NCI-H146 treated with DMSO at 0.1 percent for 48 hours (cell line): ENCODE data around the gene CENPX.

Experiments used
- DNase-seq: peaks from one replicate; lab custom pipeline; 2025; ENCODE audit not compliant: unreplicated experiment; lab: John Stamatoyannopoulos, UW

Gene CENPX

DNA sequence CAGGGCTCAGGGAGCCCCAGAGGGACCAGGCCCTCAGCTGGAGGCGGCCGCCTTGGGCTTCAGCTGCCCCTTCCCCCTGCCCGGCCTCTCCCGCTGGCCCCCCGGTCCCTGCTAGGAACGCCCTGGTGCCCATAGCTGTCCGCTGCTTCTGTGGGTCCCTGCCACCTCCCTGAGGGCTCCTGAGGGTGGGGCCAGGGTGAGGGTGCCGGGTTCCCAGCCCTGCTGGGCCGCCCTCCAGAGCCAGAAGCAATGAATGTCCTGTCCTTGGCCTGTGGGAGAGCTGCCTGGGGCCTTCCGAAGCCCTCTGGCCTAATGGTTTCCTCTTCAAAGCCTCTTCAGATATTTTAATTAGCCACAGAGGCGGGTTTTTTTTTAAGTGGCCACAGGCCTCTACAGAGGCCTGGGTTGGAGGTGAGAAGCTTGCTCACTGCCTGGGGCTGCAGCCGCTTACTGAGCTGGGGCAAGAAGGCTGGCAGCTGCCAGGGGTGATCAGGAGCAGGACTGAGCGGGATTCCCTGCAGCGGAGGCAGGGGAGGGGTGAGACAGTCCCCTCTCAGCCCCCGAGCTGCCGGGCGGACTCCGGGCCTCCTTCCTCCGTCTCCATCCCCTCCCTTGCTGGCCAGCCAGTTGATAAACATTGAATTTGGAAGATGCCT, 9.9 kb downstream of the CENPX start:
- no peak for DNase-seq

DNA sequence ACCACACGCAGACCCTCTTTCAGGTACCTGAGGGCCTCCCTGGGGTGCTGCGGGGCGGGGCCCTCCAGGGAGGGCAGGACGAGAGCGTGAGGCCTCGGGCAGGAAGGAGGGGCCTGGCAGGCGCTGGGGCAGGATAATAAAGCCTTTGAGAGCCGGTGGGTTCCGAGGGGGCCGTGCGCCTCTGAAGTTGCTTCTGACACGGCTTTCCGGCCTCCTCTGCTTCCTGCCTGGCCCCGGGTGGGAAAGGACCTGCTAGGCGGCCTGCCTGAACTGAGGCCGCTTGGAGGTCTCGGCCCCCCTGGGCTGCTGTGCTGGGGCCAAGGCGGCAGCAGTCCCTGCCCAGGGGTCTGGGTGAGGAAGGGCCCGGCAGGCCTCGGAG, 10.4 kb downstream of the CENPX start:
- no peak for DNase-seq

DNA sequence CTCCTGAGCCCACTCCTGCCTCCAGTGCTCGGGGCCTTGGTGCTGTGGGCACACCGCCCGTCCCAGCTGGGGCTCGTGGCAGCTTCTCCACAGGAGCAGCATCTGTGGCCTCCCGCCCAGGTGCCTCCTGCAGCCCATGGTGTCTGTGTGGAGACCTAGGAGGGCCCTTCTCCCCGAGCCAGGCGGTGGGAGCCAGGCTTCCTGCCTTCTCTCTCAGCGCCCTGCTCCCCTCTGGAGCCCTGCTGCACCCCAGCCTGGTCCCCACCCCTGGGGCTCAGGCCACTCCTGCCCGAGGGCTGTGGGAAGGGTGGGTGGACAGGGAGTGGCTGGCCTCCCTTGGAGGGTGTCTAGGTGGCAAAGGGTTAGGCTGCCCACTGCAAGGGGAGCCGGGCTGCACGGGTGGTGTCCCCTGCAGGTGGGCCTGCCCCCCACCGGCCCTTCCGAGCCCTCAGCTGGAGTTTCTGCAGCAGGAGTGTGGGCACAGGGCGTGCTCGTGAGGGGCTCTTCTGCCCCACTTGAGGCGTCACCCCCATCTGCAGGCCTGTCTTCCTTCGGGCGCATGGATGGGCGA, 11.0 kb downstream of the CENPX start:
- DNase-seq, result no peak

DNA sequence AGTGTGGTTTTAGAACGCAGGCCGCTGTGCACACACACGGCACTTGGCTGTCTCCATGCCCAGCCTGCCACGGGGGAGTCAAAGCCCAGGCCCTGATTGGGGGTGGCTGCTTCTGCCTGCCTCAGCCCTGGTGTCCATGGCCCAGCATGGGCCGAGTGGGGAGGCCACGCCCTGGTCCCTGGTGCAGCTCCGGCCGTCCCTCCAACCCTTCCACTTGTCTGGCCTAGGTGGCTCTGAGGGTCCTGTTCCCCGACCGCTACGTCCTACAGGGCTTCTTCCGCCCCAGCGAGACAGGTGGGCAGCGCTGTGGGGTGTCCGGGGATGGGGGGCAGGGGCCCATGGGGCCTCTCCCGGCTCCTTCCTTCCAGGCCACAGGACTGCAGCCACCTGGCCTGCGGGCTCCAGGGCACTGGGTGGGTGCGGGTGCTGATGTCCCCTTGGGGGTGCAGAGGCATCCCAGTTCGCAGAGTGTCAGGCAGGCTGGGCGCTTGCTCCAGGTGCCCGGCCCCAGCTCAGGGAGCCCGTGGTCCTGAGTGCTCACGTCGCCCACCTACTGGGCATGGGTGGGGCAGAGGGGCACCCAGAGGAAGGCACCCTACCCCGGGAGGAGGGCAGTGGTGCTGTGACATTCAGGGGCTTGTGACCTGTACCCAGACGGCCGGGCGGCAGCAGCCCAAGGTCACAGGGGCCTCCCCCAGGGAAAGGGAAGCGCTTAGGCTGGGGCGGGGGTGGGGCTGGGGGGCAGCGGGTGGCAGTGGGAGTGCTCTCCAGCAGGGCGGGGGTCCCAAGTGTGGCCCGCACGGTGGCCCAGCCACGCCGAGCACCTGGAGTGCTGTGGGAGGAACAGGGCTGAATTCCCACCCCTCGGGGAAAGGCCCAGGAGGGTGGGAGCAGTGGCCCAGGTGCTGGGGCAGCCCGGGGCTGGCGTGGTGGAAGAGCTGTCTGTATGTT, 11.8 kb downstream of the CENPX start:
- DNase-seq, result no peak

DNA sequence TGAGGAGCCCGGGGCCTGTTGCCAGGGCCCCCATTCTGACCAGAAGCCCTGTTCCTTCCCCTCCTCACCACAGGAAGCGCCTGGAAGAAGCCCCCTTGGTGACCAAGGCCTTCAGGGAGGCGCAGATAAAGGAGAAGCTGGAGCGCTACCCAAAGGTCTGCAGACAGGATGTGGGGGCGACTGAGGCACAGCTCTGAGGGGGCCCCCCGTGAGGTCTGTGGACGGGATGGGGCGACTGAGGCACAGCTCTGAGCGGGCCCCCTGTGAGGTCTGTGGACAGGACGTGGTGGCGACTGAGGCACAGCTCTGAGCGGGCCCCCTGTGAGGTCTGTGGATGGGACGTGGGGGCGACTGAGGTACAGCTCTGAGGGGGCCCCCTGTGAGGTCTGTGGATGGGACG, 13.3 kb downstream of the CENPX start:
- no peak for DNase-seq

DNA sequence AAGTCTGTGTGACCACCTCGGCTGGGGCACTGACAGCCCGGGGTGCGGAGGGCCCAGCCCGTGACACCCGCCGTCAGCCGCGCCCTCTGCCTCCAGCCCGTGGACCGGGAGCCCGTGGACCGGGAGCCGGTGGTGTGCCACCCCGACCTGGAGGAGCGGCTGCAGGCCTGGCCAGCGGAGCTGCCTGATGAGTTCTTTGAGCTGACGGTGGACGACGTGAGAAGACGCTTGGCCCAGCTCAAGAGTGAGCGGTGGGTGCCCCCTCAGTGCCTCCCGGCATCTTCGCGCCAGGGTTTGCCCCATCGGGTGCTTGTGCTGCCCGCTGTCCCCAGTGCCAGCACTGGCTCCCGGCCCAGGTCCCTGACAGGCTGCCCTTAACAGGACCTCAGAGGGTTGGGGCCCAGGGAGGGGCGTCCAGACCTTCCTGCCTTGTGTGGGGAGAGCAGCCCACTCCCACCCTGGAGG, 13.7 kb downstream of the CENPX start:
- no peak for DNase-seq

DNA sequence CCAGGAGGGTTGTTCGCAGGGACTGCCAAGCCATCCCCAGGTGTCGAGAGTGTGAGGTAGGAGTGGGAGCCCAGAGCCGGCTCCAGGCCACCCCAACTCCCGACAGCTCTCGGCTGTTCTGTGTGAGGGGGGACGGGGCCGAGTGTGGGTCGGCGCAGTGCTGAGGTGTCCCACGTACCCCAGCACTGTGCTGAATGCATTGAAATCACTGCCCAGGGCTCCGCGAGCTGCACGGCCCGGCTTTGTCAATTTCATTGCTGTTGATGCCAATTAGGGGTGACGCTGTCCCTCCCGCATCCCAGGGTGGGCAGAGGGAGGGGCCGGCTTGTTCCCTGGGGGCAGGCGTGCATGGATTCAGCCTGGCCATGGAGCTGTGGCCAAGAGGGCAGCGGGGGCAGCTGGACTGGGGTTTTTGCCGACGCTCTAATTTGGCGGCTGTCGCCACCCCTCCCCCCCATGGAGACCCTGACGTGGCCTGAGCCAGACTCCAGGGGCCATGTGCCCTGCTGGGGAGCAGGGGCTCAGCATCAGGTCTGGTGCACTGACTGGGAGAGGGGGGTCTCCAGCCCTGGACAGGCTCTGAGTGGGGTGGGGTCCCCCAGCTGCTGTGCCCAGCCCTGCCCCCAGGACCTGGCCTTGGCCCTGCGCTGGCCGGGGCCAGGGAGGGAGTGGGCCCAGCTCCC, 14.3 kb downstream of the CENPX start:
- DNase-seq, result no peak

DNA sequence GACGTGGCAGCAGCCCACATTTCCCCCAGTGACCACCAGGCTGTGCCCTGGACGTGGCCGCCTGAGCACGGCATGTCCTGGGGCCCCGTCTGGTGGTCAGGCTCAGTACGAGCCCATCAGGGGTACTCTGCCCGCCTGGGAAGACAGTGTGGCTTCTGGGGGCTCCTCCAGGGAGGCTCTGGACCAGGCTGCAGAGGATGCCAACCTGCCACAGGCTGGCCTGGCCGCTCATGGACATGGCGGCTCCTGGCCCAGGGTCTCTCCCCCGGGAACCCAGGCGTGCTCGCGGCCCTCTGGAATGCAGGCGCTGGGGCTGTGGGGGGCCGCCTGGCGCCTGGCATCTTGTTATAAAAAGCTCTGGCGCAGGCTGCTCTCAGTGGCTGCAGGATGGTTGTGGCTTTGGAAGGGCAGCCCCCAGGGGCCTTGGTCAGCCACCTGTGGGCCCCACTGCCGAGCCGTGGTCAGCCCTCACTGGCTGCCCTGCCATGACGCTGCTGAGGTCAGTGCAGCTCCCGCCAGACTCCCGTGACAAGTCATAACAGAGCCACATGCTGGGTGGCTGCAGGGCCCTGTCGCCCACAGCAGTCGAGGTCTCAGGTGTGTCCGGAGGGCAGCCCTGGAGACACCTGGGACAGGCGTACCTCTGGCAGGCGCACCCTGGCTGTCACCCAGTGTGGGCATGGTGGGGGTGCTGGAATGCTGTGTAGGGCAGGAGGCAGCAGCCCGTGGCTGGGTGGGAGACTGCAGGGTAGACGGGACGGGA, 15.0 kb downstream of the CENPX start:
- DNase-seq, result no peak

DNA sequence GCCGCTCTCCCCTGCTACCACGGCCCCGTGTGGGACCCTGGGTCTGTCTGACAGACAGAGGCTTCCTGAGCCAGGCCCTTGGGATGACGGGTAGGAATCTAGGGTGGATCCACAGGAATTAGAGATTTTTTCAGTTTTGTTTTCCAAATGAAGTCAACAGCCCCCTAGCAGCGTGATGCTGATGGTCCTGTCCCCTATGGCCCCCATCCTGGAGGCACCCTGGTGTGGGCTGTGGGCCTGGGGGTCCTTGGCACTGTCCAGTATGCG, 15.5 kb downstream of the CENPX start:
- no peak for DNase-seq

DNA sequence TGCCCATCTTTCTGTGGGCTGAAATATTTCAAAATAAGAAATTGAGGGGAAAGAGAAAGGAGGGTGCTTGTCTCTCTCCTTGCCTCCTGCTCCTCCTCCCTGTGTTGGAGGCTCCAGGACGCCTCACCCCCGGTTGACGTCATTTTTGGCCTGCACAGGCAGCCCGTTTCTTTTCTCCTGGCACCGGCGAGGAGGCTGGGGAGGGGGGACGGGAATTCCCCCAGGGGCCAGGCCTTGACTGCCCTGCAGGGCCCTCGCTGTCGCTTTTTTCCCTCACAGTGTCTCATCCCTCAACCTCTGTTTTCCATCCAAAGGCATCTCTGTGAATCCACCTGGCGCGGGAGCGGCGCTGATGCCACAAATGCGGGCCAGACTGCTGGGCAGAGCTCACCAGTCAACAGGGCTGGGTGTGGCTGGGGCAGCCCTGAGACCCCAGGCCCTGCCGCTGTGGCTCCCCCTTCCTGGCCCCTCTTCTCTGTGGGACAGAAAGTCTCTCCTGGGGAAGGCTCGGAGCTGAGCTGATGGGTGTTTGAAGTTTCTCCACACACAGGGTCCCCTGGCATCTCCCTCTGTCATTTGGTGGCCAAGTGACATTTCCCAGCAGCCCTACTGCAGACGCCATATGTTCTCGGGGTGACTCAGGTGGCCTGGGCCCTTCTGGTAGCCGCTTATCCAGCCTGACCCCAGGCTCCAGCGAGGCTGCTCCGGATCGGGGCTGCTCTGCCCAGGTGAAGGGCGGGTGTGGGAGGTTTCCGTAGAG, 16.0 kb downstream of the CENPX start:
- DNase-seq, result no peak

DNA sequence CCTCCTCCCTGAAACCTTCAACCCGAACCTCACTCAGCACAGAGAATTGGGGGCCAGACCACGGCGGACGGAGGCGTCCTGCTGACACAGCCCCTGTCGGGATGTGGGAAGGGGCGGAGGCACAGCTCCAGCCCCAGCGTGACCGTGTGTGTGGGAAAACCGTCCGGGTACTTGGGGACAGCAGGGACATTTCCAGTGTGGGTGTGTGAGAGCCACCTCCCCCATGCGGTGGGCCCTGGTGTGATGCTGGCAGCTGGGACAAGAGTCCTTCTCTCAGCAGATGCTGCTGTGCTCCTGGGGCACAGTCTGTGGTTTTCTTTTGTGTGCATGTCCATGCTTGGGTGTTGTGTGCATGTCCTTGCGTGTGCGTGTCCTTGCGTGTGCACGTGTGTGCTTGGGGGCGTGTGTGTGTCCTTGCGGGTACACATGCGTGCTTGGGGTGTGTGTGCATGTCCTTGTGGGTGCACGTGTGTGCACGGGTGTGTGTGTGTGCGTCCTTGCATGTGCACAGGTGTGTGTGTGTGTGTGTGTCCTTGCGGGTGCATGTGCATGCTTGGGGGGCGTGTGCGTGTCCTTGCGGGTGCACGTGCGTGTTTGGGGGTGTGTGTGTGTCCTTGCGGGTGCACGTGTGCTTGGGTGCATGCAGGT, 16.9 kb downstream of the CENPX start:
- DNase-seq, result no peak

DNA sequence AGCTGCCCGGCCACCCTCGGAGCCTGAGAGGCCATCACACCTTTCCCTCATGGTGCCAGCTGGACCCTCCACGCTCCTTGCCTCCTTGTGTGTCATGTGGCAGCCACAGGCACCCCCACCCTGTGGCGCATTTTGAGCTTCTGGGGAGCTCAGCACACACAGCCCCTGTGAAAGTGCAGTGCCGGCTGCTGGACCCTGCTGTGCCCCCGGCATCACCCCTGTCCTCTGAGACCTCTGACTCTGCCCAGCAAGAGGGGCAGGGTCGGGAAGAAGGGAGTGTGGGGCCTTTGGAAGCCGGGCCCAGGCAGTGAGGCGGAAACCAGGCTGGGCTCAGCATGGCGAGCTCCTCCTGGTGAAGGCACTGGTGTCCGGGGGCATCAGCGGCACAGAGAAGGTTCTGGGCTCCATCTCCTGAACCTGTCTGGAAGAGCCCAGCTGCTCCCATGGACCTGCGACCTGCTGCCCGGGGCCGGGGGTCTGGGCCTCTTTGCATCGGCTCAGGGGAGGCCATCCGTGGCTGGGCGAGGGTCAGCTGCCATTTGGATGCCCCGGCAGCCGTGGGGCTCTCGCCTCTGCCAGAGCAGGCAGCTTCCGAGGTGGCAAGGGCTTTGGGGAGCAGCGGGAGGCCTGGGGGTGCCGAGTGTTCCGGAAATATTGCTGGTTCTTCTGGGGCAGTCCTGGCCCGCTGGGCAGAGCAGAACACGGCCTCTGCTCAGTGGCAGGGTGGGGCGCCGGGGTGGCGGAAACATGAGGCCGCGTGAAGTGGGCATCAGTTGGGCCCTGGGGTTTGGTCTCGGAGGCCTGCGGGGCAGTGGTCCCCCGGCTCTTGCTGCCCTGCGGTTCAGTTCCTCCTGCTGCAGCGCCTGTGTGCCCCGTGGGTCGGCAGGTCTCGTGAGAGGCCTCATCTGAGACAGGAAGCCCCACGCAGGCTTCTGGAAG, 17.9 kb downstream of the CENPX start:
- DNase-seq, result no peak

DNA sequence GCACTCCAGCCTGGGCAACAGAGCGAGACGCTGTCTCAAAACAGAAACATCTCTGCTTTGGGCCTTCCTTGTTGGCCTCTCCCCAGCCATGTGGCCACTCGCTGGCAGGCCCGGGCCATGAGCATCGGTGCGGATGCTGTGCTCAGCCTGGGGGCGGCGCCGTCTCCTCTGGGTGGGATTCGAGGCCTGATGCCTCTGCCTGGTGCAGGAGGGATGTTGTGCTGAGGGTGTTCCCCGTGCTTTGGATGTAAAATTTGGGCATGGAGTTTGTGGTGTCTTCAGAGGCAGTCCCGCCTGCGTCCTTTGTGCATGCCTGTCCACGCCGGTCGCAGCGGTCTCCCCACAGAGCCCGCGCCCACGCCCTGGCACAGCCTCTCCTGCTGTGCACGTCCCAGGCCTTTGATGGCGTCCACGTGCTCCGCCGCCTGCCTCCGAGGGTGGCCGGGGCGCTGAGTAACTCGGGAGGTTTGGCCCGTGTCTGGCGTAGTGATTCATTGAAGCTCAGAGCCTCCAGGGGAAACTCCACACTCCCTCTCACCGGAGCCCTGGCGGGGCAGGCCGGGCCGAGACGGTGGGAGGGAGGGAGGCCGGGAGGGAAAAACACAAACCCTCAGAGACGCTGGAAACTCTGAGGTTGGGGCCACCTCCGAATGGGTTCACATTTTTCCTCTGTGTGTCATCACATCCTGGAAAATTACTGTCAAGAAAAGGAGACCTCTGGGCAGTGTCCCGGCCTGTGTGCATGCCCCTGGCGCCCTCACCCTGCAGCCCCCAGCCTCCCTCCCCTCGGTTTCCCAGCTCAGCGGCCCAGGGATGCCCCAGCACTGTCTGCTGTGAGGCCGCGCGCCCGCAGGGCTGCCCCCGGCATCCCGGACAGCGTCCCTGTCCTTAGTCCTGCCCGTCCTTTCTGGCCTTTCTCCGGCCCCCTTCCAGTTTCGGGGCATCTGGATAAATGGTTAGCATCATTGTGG, 19.0 kb downstream of the CENPX start:
- DNase-seq, result no peak

DNA sequence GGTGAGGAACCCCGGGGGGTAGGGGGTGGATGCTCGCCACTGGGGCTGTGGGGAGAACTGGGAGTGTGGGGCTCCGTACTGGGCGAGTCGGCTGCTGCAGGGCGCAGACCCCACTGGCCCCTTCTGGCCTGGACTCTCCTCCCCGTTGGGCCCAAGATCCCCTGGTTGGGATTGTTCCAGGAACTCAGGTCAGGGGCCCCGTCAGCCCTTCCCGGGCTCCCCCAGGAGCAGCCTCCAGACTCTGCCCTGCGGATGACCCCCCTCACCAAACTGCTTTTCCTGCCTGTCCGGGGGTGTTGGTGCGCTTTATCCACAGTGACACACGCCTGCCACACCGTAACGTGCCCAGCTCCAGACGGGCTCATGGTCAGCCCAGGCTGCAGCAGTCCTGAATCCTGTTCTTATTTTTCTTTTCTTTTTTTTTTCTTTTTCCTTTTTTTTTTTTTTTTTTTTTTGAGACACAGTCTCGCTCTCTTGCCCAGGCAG, 21.1 kb downstream of the CENPX start:
- DNase-seq, result no peak

DNA sequence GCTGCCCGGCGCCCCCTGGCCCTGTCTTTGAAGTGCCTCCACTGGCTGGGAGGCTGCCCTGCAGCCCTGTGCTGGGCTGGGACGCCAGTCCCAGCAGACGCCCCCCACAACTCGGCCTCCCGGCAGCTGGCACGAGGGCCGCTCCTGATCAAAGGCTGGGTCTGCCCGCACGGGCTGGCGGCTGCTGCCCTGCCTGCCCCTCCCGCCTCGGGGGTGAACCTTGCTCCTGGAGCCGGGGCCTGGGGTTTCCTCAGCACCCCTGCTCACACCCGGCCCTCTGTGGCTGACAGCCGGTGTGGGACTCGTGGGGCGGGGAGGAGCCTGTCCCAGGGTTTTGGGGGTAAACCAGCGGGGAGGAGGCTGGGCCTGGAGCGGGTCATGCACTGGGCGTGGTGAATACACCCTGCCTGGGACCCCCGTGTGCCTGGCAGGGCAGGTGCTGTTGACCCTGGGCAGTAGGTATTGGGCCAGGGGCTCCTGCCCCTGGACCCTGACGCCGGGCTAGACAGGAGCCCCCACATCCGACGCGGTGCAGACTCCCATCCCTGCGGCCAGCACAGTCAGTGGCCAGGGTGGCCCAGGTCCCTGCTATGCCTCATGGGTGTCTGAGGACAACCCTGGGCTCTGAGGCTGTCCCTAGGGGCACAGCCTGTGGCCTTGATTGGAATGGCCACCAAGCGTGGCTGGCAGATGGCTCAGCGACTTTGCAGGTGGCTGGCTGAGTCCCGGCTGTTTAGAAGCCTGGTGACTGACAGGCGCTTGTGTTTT, 21.7 kb downstream of the CENPX start:
- DNase-seq, result no peak

DNA sequence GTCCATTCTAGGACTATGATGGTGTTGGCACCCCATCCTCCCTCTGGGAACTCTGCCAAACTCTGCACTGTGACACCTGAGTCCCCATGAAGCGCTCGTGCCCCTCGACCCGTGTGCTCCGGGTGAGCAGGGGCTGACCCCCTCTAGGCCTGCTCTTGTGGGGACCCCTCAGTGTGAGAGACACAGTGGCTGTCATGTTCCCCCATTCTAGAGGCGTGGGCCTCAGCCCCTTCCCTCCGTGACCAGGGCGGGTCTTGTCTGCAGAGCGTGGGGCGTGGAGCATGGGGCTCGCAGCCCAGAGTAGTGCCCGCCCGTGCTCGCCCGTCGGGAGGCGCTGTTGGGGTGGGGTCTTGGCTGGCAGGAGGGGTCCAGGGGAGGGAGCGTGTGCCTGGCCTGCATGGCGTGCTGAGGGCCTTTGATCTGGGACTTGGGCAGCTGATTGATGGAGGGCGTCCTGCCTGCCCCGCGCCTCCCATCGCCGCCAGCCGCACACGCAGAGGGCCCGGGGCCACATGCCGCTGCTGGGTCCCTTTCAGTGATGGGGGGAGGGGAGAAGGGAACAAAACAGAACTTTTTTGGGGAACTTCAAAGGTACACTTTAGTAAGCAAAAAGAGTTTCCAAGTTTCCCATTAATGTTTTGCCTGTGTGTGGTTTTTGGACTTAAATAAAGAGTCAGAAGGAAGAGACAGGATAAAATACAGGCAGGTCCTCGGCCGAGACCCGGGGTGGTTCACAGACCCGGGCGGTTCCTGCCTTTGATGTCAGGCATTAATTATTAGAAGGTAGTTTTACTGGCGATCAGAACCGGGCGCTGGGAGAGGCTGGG, 22.5 kb downstream of the CENPX start:
- no peak for DNase-seq
